A673 (cell line): ENCODE measurements around the gene SMAP2. TPM values are rescaled to one million over a fixed set of nuclear protein-coding genes. Genes with fewer than 3 reads are reported as not detected.

Experiments used
- BruUV-seq: library from RNA; stranded (reverse); fragments of 400-500 nt; replicated peaks from 2 replicates; lab custom pipeline; 2021; lab: Mats Ljungman, UMichigan
- CTCF ChIA-PET: fragments of 300-600 bp; sonication (Branson Sonifier 250); formaldehyde crosslinking; loops from one replicate; lab custom pipeline; 2022; ENCODE audit warnings: antibody characterized with exemption; lab: Charles Lee
- POLR2A ChIA-PET: fragments of 300-600 bp; sonication (Branson Sonifier 250); formaldehyde crosslinking; loops from one replicate; lab custom pipeline; 2022; ENCODE audit warnings: antibody characterized with exemption; ENCODE audit not compliant: low non-redundant PET; lab: Charles Lee
- DNase-seq: peaks from one replicate; pipeline ENCODE4 v3.0.0-alpha.2; 2015; ENCODE audit warnings: low spot score
- H3K27ac ChIP-seq: fragments of 200-600 bp; sonication (generic); 2 replicates; pipeline ENCODE4 v1.5.1; 2016; ENCODE audit warnings: mixed run types, low read depth, mild to moderate bottlenecking, mixed read lengths, antibody characterized with exemption, low read length; ENCODE audit not compliant: poor library complexity, severe bottlenecking
- H3K27me3 ChIP-seq: fragments of 200-600 bp; sonication (generic); replicated peaks from 2 replicates; pipeline ENCODE4 v1.6.1; 2017; ENCODE audit warnings: mixed run types, low read depth, mild to moderate bottlenecking, mixed read lengths, antibody characterized with exemption, low read length; ENCODE audit not compliant: insufficient read depth, poor library complexity
- H3K36me3 ChIP-seq: fragments of 200-600 bp; sonication (generic); 2 replicates; pipeline ENCODE4 v1.6.1; 2016; ENCODE audit warnings: mixed run types, mild to moderate bottlenecking, mixed read lengths, antibody characterized with exemption, low read length; ENCODE audit not compliant: insufficient read depth, poor library complexity, severe bottlenecking
- H3K4me1 ChIP-seq: fragments of 200-600 bp; sonication (generic); 2 replicates; pipeline ENCODE4 v1.6.1; 2017; ENCODE audit warnings: mixed run types, mild to moderate bottlenecking, mixed read lengths, antibody characterized with exemption, low read length; ENCODE audit not compliant: insufficient read depth, poor library complexity, severe bottlenecking
- H3K4me3 ChIP-seq: fragments of 200-600 bp; sonication (generic); 2 replicates; pipeline ENCODE4 v1.5.1; 2016; ENCODE audit warnings: low read depth, mixed run types, mild to moderate bottlenecking, mixed read lengths, low read length; ENCODE audit not compliant: poor library complexity, severe bottlenecking
- H3K9me3 ChIP-seq: fragments of 200-600 bp; sonication (generic); 2 replicates; pipeline ENCODE4 v1.6.1; 2016; ENCODE audit warnings: mixed run types, low read depth, mild to moderate bottlenecking, mixed read lengths, antibody characterized with exemption, low read length; ENCODE audit not compliant: poor library complexity, severe bottlenecking
- CTCF ChIP-seq: fragments of 300-800, 200-600 bp; sonication (generic); conservative IDR thresholded peaks from 2 replicates; pipeline ENCODE4 v1.5.1; 2017; ENCODE audit warnings: low read depth, mild to moderate bottlenecking, antibody characterized with exemption, low read length, moderate library complexity, mixed read lengths
- EZH2 ChIP-seq: fragments of 200-600 bp; sonication (generic); IDR thresholded peaks from 2 replicates; pipeline ENCODE4 v1.6.1; 2017; ENCODE audit warnings: borderline replicate concordance, low read depth, mild to moderate bottlenecking, mixed read lengths, antibody characterized with exemption, low read length; ENCODE audit not compliant: poor library complexity, severe bottlenecking
- intact Hi-C: fragments of 100-400 bp; cut with micrococcal nuclease; formaldehyde crosslinking; loops from one replicate; pipeline ENCODE4 v1.10.0; 2022; ENCODE audit not compliant: unreplicated experiment
- total RNA-seq: library from RNA; stranded (reverse); gene quantifications from 2 replicates; pipeline ENCODE4 v1.2.3, GENCODE V29; 2021

Gene SMAP2
- total RNA-seq, 1 experiment from 2014 or later: 58.5 TPM

- ChIA-PET CTCF (interaction anchor here (0.6 kb wide), 1 partner anchor 130 kb away, joined by 3 read pairs; no protein-coding TSS in a partner anchor), POLR2A (no interaction called here)
- H3K36me3 ChIP-seq: no peaks in the 10 kb centered on the region
- H3K4me1 ChIP-seq: no peaks in the 10 kb centered on the region
- no peak for DNase-seq
- H3K9me3 ChIP-seq: no peaks in the 10 kb centered on the region
- H3K27me3 ChIP-seq: no peaks in the 10 kb centered on the region
- H3K27ac ChIP-seq: no peak overlapping the region
- no TSS peak for BruUV-seq
- H3K4me3 ChIP-seq: no peak overlapping the region
- no peak for TF ChIP-seq CTCF
- intact Hi-C loops: loop anchor here (10.0 kb wide), 1 partner anchor 291 kb away; no protein-coding TSS in a partner anchor
Observed at GRCh38 chr1:40435471-40435870, 61.9 kb downstream of the SMAP2 start.

DNA sequence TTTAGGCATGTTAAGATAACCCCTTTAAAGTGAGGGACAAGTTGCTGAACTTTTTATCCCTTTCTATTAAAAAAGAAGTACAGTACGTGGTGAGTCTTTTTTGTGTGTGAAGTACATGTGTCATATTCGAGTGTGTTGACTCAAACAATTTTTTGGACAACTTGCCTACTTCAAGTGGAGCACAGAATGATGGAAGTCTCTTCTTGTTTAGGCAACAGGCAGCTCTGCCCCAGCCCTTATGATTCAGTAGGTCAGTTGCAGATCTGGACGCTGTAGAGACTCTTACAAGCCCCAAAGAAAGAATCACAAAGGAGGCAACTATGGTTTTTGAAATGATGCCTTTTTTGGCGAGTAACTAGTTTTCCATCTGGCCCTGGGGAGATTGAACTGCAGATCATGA, 62.3 kb downstream of the SMAP2 start:
- DNase-seq: no peak
- no peaks in the 10 kb centered on the region for H3K4me1 ChIP-seq

GRCh38 chr1:40438391-40439015, 65.0 kb downstream of the SMAP2 start:
- POLR2A ChIA-PET: no interaction called here
- H3K36me3 ChIP-seq: no peaks in the 10 kb centered on the region

More for the DNA sequence above, 62.3 kb downstream of the SMAP2 start:
- H3K36me3 ChIP-seq: no peaks in the 10 kb centered on the region
- no TSS peak for BruUV-seq
- H3K27me3 ChIP-seq: no peaks in the 10 kb centered on the region
- H3K27ac ChIP-seq: no peak overlapping the region
- ChIA-PET CTCF (no interaction called here), POLR2A (no interaction called here)
- H3K4me3 ChIP-seq: no peak overlapping the region
- TF ChIP-seq EZH2: no peak
- TF ChIP-seq CTCF: no peak
- no peaks in the 10 kb centered on the region for H3K9me3 ChIP-seq
- intact Hi-C loops: loop anchor here (10.0 kb wide), 1 partner anchor 291 kb away; no protein-coding TSS in a partner anchor

More at GRCh38 chr1:40438391-40439015, 65.0 kb downstream of the SMAP2 start:
- H3K27me3 ChIP-seq: no peaks in the 10 kb centered on the region
- DNase-seq: peak; percentile 56
- no TSS peak for BruUV-seq
- H3K9me3 ChIP-seq: no peaks in the 10 kb centered on the region
- no peak overlapping the region for H3K27ac ChIP-seq
- CTCF ChIA-PET: interaction anchor here (0.5 to 3.2 kb wide), 16 partner anchors 9 to 700 kb away, joined by 3 to 22 read pairs (median 4); partner anchors contain the start of genes PPIE, SMAP2 and ZFP69B
- no peak overlapping the region for H3K4me3 ChIP-seq
- intact Hi-C loops: loop anchor here (10.0 kb wide), 1 partner anchor 294 kb away; no protein-coding TSS in a partner anchor
- TF ChIP-seq CTCF (peak; percentile 87), EZH2 (no peak)
- H3K4me1 ChIP-seq: no peaks in the 10 kb centered on the region
